ENCODE measurements around the gene SELENON. TPM values are rescaled to one million over a fixed set of nuclear protein-coding genes. Genes with fewer than 3 reads are reported as not detected.

SELENON gene
- total and polyA plus RNA-seq, 2 of the 13 experiments (the other 11 are each of a cell fraction or from before 2014, with no cell fraction given): 3.8 to 8.0 TPM

GRCh38 chr1:25861316-25862286 is 61.6 kb downstream of the SELENON start (continued):
- no peak for TF ChIP-seq PLRG1 (conservative IDR thresholded peaks at IDR 0.05)
- peak; percentile 90 for TF ChIP-seq ZMYM2 (CRISPR knock-in tag; IDR thresholded peaks at IDR 0.05)
- peak; percentile 62; the same call in 1 of the 2 replicates for TF ChIP-seq JUNB (CRISPR knock-in tag; IDR thresholded peaks at IDR 0.05; ENCODE audit: borderline replicate concordance)
- 0 out of 2 replicates have a peak, but pooled peaks have one; percentile 13 for TF ChIP-seq ZKSCAN5 (CRISPR knock-in tag; IDR thresholded peaks at IDR 0.05)
- TF ChIP-seq RXRB (CRISPR knock-in tag; IDR thresholded peaks at IDR 0.05; ENCODE audit: borderline replicate concordance): peak; percentile 75; the same call in 1 of the 2 replicates
- peak; percentile 46; the same call in 1 of the 2 replicates for TF ChIP-seq ZNF687 (CRISPR knock-in tag; IDR thresholded peaks at IDR 0.05)
- TF ChIP-seq, protein P1, sequence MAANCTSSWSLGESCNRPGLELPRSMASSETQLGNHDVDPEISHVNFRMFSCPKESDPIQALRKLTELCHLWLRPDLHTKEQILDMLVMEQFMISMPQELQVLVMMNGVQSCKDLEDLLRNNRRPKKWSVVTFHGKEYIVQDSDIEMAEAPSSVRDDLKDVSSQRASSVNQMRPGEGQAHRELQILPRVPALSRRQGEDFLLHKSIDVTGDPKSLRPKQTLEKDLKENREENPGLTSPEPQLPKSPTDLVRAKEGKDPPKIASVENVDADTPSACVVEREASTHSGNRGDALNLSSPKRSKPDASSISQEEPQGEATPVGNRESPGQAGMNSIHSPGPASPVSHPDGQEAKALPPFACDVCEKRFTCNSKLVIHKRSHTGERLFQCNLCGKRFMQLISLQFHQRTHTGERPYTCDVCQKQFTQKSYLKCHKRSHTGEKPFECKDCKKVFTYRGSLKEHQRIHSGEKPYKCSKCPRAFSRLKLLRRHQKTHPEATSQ (CRISPR knock-in tag; IDR thresholded peaks at IDR 0.05; ENCODE audit: borderline replicate concordance): no peak
- no peak for TF ChIP-seq ZNF234 (CRISPR knock-in tag; conservative IDR thresholded peaks at IDR 0.05)
- TF ChIP-seq SIX1 (CRISPR knock-in tag; IDR thresholded peaks at IDR 0.05; ENCODE audit: borderline replicate concordance): peak; percentile 89
- peak; percentile 42; the same call in 1 of the 2 replicates for TF ChIP-seq ZBTB7A (CRISPR knock-in tag; IDR thresholded peaks at IDR 0.05)
- 0 out of 2 replicates have a peak, but pooled peaks have one; percentile 29 for TF ChIP-seq ZNF652 (CRISPR knock-in tag; IDR thresholded peaks at IDR 0.05; ENCODE audit: borderline replicate concordance, low read depth)
- TF ChIP-seq AHDC1 (CRISPR knock-in tag; IDR thresholded peaks at IDR 0.05; ENCODE audit: borderline replicate concordance): peak; percentile 48; the same call in 1 of the 2 replicates
- TF ChIP-seq FOSL2 (CRISPR knock-in tag; IDR thresholded peaks at IDR 0.05): peak; percentile 93
- peak; percentile 87 for TF ChIP-seq ETV6 (CRISPR knock-in tag; conservative IDR thresholded peaks at IDR 0.05)
- peak; percentile 90 for TF ChIP-seq RXRA (CRISPR knock-in tag; IDR thresholded peaks at IDR 0.05)
